Ishikawa (cell line): Measurements from ENCODE around the gene PACSIN1.

Source experiments
- CEBPB ChIP-seq: IDR thresholded peaks from 2 replicates; pipeline ENCODE4 v1.6.1; 2012
- EP300 ChIP-seq: IDR thresholded peaks from 2 replicates; pipeline ENCODE4 v1.6.1; 2012; ENCODE audit warnings: borderline replicate concordance
- FOXM1 ChIP-seq: IDR thresholded peaks from 2 replicates; pipeline ENCODE4 v1.6.1; 2012; ENCODE audit warnings: low read depth, borderline replicate concordance
- TAF1 ChIP-seq: IDR thresholded peaks from 2 replicates; pipeline ENCODE4 v1.6.1; 2012; ENCODE audit warnings: low read depth, mild to moderate bottlenecking
- YY1 ChIP-seq: IDR thresholded peaks from 2 replicates; pipeline ENCODE4 v1.6.1; 2012; ENCODE audit warnings: low read depth
- TF ChIP-seq, protein P1 (sequence below): IDR thresholded peaks from 2 replicates; pipeline ENCODE4 v1.6.1; 2012
- TF ChIP-seq, protein P2 (sequence below): IDR thresholded peaks from 2 replicates; pipeline ENCODE4 v1.6.1; 2012; ENCODE audit warnings: low read depth, mild to moderate bottlenecking

DNA sequence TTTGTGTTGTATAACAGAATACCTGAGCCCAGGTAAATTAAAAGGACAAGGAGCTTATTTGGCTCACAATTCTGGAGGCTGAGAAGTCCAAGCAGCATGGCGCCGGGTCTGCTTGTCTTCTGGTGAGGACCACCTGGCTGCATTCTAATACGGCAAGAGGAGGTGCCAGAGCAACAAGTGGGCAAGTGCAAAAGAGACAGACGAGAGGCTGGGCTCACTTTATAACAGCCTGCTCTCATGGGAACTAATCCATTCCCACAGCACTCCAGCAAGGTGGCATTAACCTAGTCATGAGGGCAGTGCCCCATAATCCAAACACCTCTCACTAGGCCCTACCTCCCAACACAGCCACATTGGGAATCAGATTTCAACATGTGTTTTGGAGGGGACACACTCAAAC, 12.9 kb downstream of the PACSIN1 start:
- TF ChIP-seq, protein P1, sequence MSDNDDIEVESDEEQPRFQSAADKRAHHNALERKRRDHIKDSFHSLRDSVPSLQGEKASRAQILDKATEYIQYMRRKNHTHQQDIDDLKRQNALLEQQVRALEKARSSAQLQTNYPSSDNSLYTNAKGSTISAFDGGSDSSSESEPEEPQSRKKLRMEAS, result no peak
- TF ChIP-seq YY1 (no peak), TAF1 (no peak), FOXM1 (no peak), EP300 (no peak), CEBPB (no peak)
- TF ChIP-seq, protein P2, sequence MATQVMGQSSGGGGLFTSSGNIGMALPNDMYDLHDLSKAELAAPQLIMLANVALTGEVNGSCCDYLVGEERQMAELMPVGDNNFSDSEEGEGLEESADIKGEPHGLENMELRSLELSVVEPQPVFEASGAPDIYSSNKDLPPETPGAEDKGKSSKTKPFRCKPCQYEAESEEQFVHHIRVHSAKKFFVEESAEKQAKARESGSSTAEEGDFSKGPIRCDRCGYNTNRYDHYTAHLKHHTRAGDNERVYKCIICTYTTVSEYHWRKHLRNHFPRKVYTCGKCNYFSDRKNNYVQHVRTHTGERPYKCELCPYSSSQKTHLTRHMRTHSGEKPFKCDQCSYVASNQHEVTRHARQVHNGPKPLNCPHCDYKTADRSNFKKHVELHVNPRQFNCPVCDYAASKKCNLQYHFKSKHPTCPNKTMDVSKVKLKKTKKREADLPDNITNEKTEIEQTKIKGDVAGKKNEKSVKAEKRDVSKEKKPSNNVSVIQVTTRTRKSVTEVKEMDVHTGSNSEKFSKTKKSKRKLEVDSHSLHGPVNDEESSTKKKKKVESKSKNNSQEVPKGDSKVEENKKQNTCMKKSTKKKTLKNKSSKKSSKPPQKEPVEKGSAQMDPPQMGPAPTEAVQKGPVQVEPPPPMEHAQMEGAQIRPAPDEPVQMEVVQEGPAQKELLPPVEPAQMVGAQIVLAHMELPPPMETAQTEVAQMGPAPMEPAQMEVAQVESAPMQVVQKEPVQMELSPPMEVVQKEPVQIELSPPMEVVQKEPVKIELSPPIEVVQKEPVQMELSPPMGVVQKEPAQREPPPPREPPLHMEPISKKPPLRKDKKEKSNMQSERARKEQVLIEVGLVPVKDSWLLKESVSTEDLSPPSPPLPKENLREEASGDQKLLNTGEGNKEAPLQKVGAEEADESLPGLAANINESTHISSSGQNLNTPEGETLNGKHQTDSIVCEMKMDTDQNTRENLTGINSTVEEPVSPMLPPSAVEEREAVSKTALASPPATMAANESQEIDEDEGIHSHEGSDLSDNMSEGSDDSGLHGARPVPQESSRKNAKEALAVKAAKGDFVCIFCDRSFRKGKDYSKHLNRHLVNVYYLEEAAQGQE, result no peak
